Tibial nerve (tissue), 4 donors: ENCODE data around the gene HLCS. TPM values are rescaled to one million over a fixed set of nuclear protein-coding genes. Genes with fewer than 3 reads are reported as not detected.

Experiments used
- DNase-seq, 2 donors: peaks; one replicate each; pipeline ENCODE4 v3.0.0-alpha.2; 2019; ENCODE audit warnings: low spot score in 2 of 2
- H3K27ac ChIP-seq, 4 donors: fragments of 200-600 bp; sonication (generic) in 3 of 4; one replicate each; pipeline ENCODE4 v1.5.1; 2017 to 2019; ENCODE audit warnings: mild to moderate bottlenecking in 1 of 4
- H3K27me3 ChIP-seq, 2 donors: fragments of 200-600 bp; sonication (generic) in 1 of 2; one replicate each; pipeline versions ENCODE4 v1.5.1 to v1.6.0; 2017 to 2019
- H3K36me3 ChIP-seq, 3 donors: fragments of 200-600 bp; sonication (generic); one replicate each; pipeline ENCODE4 v1.5.1; 2018 to 2019
- H3K4me1 ChIP-seq, 4 donors: fragments of 200-600 bp; sonication (generic) in 3 of 4; one replicate each; pipeline ENCODE4 v1.5.1; 2017 to 2019
- H3K4me3 ChIP-seq, 4 donors: fragments of 200-600 bp; sonication (generic) in 3 of 4; one replicate each; pipeline ENCODE4 v1.5.1; 2017 to 2019; ENCODE audit warnings: mild to moderate bottlenecking in 1 of 4, moderate library complexity in 1 of 4
- H3K9me3 ChIP-seq, 4 donors: fragments of 200-600 bp; sonication (generic) in 3 of 4; one replicate each; pipeline ENCODE4 v1.5.1; 2017 to 2019
- CTCF ChIP-seq, 5 experiments: fragments of 200-600 bp in 3 of 5; fragments of 450-650 bp in 2 of 5; sonication (generic) in 3 of 5; IDR thresholded peaks; one replicate each; pipeline ENCODE4 v1.5.1; 2016 to 2019; ENCODE audit warnings: antibody characterized with exemption in 5 of 5, mild to moderate bottlenecking in 3 of 5, moderate library complexity in 2 of 5
- EP300 ChIP-seq, 2 donors: sonication (generic); formaldehyde crosslinking; IDR thresholded peaks; one replicate each; pipeline ENCODE4 v1.6.1; 2017; ENCODE audit warnings: antibody characterized with exemption in 2 of 2, mild to moderate bottlenecking in 1 of 2
- POLR2A ChIP-seq, 2 donors: fragments of 450-650 bp; IDR thresholded peaks; one replicate each; pipeline ENCODE4 v1.6.1; 2017; ENCODE audit warnings: antibody characterized with exemption in 2 of 2, mild to moderate bottlenecking in 2 of 2, moderate library complexity in 2 of 2
- WGBS, 2 donors: methylation state at CpG; one replicate each; pipeline ENCODE4 v1.1.5; 2018; 5-methylcytosine and 5-hydroxymethylcytosine counted together
- total RNA-seq, 4 donors: library from RNA; depleted of rRNA; stranded (reverse); fragments of >200 nt; gene quantifications; one replicate each; pipeline ENCODE4 v1.1.0, GENCODE V29; 2016

HLCS gene
- total RNA-seq, 4 donors from 2014 or later: 14.4 to 19.0 (median 17.4) TPM

GRCh38 chr21:36757196-36757595 lies 209.3 kb downstream of the HLCS start:
- no peaks in the 10 kb centered on the region for H3K4me1 ChIP-seq
- H3K27me3 ChIP-seq: no peaks in the 10 kb centered on the region
- no peak overlapping the region for H3K4me3 ChIP-seq
- TF ChIP-seq CTCF (IDR thresholded peaks at IDR 0.05) (no peak), EP300 (IDR thresholded peaks at IDR 0.05) (no peak), POLR2A (IDR thresholded peaks at IDR 0.05) (no peak)
- H3K36me3 ChIP-seq: peaks cover 0 to 64% (median 0%) of the 10 kb centered on the region in 3 donors
- DNase-seq: no peak
- 95% methylated on average over 6 of the region's 6 CpGs for WGBS, 2 donors
- no peak overlapping the region for H3K27ac ChIP-seq
- no peaks in the 10 kb centered on the region for H3K9me3 ChIP-seq

GRCh38 chr21:36756527-36756926 lies 209.9 kb downstream of the HLCS start:
- Histone ChIP-seq H3K4me3 (no peak overlapping the region), H3K9me3 (no peaks in the 10 kb centered on the region), H3K36me3 (peaks cover 0 to 70% (median 0%) of the 10 kb centered on the region in 3 donors), H3K4me1 (no peaks in the 10 kb centered on the region), H3K27ac (no peak overlapping the region), H3K27me3 (no peaks in the 10 kb centered on the region)
- DNase-seq: no peak
- 67 to 69% methylated on average over 7 of the region's 7 CpGs for WGBS, 2 donors
- TF ChIP-seq EP300 (IDR thresholded peaks at IDR 0.05): no peak
- no peak for TF ChIP-seq CTCF (IDR thresholded peaks at IDR 0.05)
- no peak for TF ChIP-seq POLR2A (IDR thresholded peaks at IDR 0.05)

- DNase-seq: no peak
- Histone ChIP-seq H3K27ac (no peak overlapping the region), H3K9me3 (no peaks in the 10 kb centered on the region), H3K4me1 (no peaks in the 10 kb centered on the region), H3K27me3 (peaks cover 0 to 7% of the 10 kb centered on the region in 2 donors), H3K36me3 (peaks cover 0 to 67% (median 0%) of the 10 kb centered on the region in 3 donors), H3K4me3 (no peak overlapping the region)
- whole genome bisulfite sequencing, 2 donors: 83 to 89% methylated on average over 22 of the region's 22 CpGs
- TF ChIP-seq CTCF (IDR thresholded peaks at IDR 0.05) (no peak), POLR2A (IDR thresholded peaks at IDR 0.05) (no peak), EP300 (IDR thresholded peaks at IDR 0.05) (no peak)
Measured at GRCh38 chr21:36754241-36754898, 212.1 kb downstream of the HLCS start.

- no peak overlapping the region for H3K27ac ChIP-seq
- WGBS, 2 donors: 88 to 89% methylated on average over 3 of the region's 3 CpGs
- no peak for TF ChIP-seq EP300 (IDR thresholded peaks at IDR 0.05)
- TF ChIP-seq CTCF (IDR thresholded peaks at IDR 0.05): no peak
- no peak for TF ChIP-seq POLR2A (IDR thresholded peaks at IDR 0.05)
Measured at GRCh38 chr21:36753556-36753955, 212.9 kb downstream of the HLCS start.

GRCh38 chr21:36751383-36751782 lies 215.1 kb downstream of the HLCS start:
- peaks cover 0 to 11% (median 2%) of the 10 kb centered on the region in 4 donors for H3K4me1 ChIP-seq
- H3K36me3 ChIP-seq: peaks cover 0 to 48% (median 0%) of the 10 kb centered on the region in 3 donors
- no peak overlapping the region for H3K4me3 ChIP-seq
- TF ChIP-seq POLR2A (IDR thresholded peaks at IDR 0.05): no peak
- no peak for TF ChIP-seq CTCF (IDR thresholded peaks at IDR 0.05)
- TF ChIP-seq EP300 (IDR thresholded peaks at IDR 0.05): no peak
- H3K27ac ChIP-seq: no peak overlapping the region
- H3K27me3 ChIP-seq: peaks cover 0 to 26% of the 10 kb centered on the region in 2 donors
- H3K9me3 ChIP-seq: no peaks in the 10 kb centered on the region
- no peak for DNase-seq
- 61 to 64% methylated on average over 10 of the region's 10 CpGs for WGBS, 2 donors

More at GRCh38 chr21:36753556-36753955, 212.9 kb downstream of the HLCS start:
- Histone ChIP-seq H3K4me3 (no peak overlapping the region), H3K27me3 (peaks cover 0 to 11% of the 10 kb centered on the region in 2 donors), H3K9me3 (no peaks in the 10 kb centered on the region), H3K36me3 (peaks cover 0 to 59% (median 0%) of the 10 kb centered on the region in 3 donors), H3K4me1 (no peaks in the 10 kb centered on the region)
- DNase-seq: no peak
